ENCODE results near the gene BSG.
"Not testable (repeated sequence)": the region's sequence is repeated elsewhere in the genome, so short reads cannot be mapped to it uniquely, and the experiment has no call there.

Gene BSG

GRCh38 chr19:583198-583967 lies 11.0 kb downstream of the BSG start:
- H3K27ac ChIP-seq (ENCODE audit: low read depth, low read length): no peak overlapping the region
- no peak overlapping the region for H3K4me3 ChIP-seq (ENCODE audit: low read depth, low read length)
- no peaks in the 10 kb centered on the region for H3K27me3 ChIP-seq (ENCODE audit: insufficient read depth, low read length)
- no peaks in the 10 kb centered on the region for H3K36me3 ChIP-seq (ENCODE audit: insufficient read depth, low read length)
- H3K79me2 ChIP-seq (ENCODE audit: control insufficient read depth, insufficient read depth, low read length, unreplicated experiment): peaks cover 17% of the 10 kb centered on the region
- H2AFZ ChIP-seq (ENCODE audit: low read length, unreplicated experiment): no peak overlapping the region
- H3K4me1 ChIP-seq (ENCODE audit: control insufficient read depth, insufficient read depth, low read length, unreplicated experiment): peaks cover 16% of the 10 kb centered on the region

- Histone ChIP-seq H3K36me3 (ENCODE audit: insufficient read depth, low read length) (no peaks in the 10 kb centered on the region), H3K27ac (ENCODE audit: low read depth, low read length) (no peak overlapping the region), H3K27me3 (ENCODE audit: insufficient read depth, low read length) (no peaks in the 10 kb centered on the region), H3K4me3 (ENCODE audit: low read depth, low read length) (no peak overlapping the region), H3K79me2 (ENCODE audit: control insufficient read depth, insufficient read depth, low read length, unreplicated experiment) (peaks cover 14% of the 10 kb centered on the region), H2AFZ (ENCODE audit: low read length, unreplicated experiment) (no peak overlapping the region), H3K4me1 (ENCODE audit: control insufficient read depth, insufficient read depth, low read length, unreplicated experiment) (peaks cover 21% of the 10 kb centered on the region)
Measured at GRCh38 chr19:583968-584239, 11.5 kb downstream of the BSG start.

GRCh38 chr19:584240-585001 lies 12.0 kb downstream of the BSG start:
- H3K27ac ChIP-seq (ENCODE audit: low read depth, low read length): no peak overlapping the region
- H2AFZ ChIP-seq (ENCODE audit: low read length, unreplicated experiment): no peak overlapping the region
- peaks cover 21% of the 10 kb centered on the region for H3K4me1 ChIP-seq (ENCODE audit: control insufficient read depth, insufficient read depth, low read length, unreplicated experiment)
- H3K4me3 ChIP-seq (ENCODE audit: low read depth, low read length): no peak overlapping the region
- H3K79me2 ChIP-seq (ENCODE audit: control insufficient read depth, insufficient read depth, low read length, unreplicated experiment): peaks cover 8% of the 10 kb centered on the region
- H3K36me3 ChIP-seq (ENCODE audit: insufficient read depth, low read length): no peaks in the 10 kb centered on the region
- H3K27me3 ChIP-seq (ENCODE audit: insufficient read depth, low read length): no peaks in the 10 kb centered on the region

DNA sequence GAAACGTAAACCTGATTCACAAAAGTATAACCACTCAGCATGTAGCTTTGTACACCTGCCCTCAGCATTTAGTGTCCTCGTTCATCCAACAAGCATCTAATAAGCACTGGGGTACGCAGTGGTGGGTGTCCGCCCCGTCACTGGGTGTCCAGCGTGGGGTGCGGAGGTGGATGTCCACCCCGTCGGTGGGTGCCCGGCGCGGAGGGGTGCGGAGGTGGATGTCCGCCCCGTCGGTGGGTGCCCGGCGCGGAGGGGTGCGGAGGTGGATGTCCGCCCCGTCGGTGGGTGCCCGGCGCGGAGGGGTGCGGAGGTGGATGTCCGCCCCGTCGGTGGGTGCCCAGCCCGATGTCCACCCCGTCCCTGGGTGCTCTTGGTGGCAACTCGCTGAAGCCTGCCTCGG lies 12.8 kb downstream of the BSG start:
- not testable (repeated sequence) for H3K27me3 ChIP-seq (ENCODE audit: insufficient read depth, low read length); H3K79me2 ChIP-seq (ENCODE audit: control insufficient read depth, insufficient read depth, low read length, unreplicated experiment); H2AFZ ChIP-seq (ENCODE audit: low read length, unreplicated experiment); H3K36me3 ChIP-seq (ENCODE audit: insufficient read depth, low read length); H3K4me3 ChIP-seq (ENCODE audit: low read depth, low read length); H3K27ac ChIP-seq (ENCODE audit: low read depth, low read length)
- peaks cover 21% of the 10 kb centered on the region for H3K4me1 ChIP-seq (ENCODE audit: control insufficient read depth, insufficient read depth, low read length, unreplicated experiment)

DNA sequence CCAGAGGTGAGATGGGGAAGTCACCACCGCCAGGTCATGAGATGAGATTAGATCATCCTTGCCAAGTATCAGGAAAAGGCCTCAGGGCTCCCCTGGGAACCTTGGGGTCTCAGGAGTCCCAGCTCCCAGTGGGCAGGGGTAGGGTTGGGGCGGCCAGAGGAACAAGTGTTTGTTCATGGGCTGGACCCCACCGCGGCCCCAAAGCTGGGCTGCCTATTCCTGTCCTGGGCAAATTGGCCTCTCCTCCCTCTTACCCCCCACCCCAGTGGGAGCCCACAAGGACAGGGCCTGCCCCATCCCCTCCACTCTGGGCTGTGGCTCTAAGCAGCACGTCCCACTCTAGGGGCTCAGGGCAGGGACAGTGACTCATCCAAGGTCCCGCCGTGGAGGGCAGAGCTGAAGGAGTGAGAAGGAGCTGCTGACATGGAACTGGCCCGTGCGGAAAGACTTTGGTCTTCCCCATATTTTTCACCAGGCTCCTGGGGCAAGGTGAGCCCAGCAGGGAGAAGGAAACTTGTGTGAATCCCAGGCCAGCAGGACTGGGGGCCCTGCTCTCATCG lies 13.2 kb downstream of the BSG start:
- Histone ChIP-seq H3K4me3 (ENCODE audit: low read depth, low read length) (no peak overlapping the region), H3K27me3 (ENCODE audit: insufficient read depth, low read length) (peaks cover under 1% of the 10 kb centered on the region; the same call in 1 of the 2 replicates), H3K36me3 (ENCODE audit: insufficient read depth, low read length) (no peaks in the 10 kb centered on the region), H2AFZ (ENCODE audit: low read length, unreplicated experiment) (no peak overlapping the region), H3K27ac (ENCODE audit: low read depth, low read length) (no peak overlapping the region), H3K79me2 (ENCODE audit: control insufficient read depth, insufficient read depth, low read length, unreplicated experiment) (no peaks in the 10 kb centered on the region), H3K4me1 (ENCODE audit: control insufficient read depth, insufficient read depth, low read length, unreplicated experiment) (peaks cover 21% of the 10 kb centered on the region)

- Histone ChIP-seq H3K27ac (ENCODE audit: low read depth, low read length) (no peak overlapping the region), H3K79me2 (ENCODE audit: control insufficient read depth, insufficient read depth, low read length, unreplicated experiment) (no peaks in the 10 kb centered on the region), H3K4me1 (ENCODE audit: control insufficient read depth, insufficient read depth, low read length, unreplicated experiment) (peaks cover 15% of the 10 kb centered on the region), H2AFZ (ENCODE audit: low read length, unreplicated experiment) (no peak overlapping the region), H3K4me3 (ENCODE audit: low read depth, low read length) (no peak overlapping the region), H3K36me3 (ENCODE audit: insufficient read depth, low read length) (no peaks in the 10 kb centered on the region), H3K27me3 (ENCODE audit: insufficient read depth, low read length) (peaks cover 9% of the 10 kb centered on the region; the same call in 1 of the 2 replicates)
Measured at GRCh38 chr19:588093-588740, 15.8 kb downstream of the BSG start.

- Histone ChIP-seq H3K79me2 (ENCODE audit: control insufficient read depth, insufficient read depth, low read length, unreplicated experiment) (no peaks in the 10 kb centered on the region), H3K36me3 (ENCODE audit: insufficient read depth, low read length) (no peaks in the 10 kb centered on the region), H2AFZ (ENCODE audit: low read length, unreplicated experiment) (no peak overlapping the region), H3K27ac (ENCODE audit: low read depth, low read length) (no peak overlapping the region), H3K27me3 (ENCODE audit: insufficient read depth, low read length) (peaks cover 9% of the 10 kb centered on the region; the same call in 1 of the 2 replicates), H3K4me1 (ENCODE audit: control insufficient read depth, insufficient read depth, low read length, unreplicated experiment) (peaks cover 15% of the 10 kb centered on the region), H3K4me3 (ENCODE audit: low read depth, low read length) (no peak overlapping the region)
Measured at GRCh38 chr19:588741-589692, 16.6 kb downstream of the BSG start.

GRCh38 chr19:589693-590395 lies 17.4 kb downstream of the BSG start, which contains the start of gene HCN2:
Gene HCN2 (plus strand): TSS chr19:589881. CDS start chr19:589946, 65 bp downstream.
- peak within 1 kb of the TSS; percentile 33; the same call in 1 of the 2 replicates for H3K4me3 ChIP-seq (ENCODE audit: low read depth, low read length)
- H3K27me3 ChIP-seq (ENCODE audit: insufficient read depth, low read length): peaks cover 9% of the 10 kb centered on the region; the same call in 1 of the 2 replicates
- H3K79me2 ChIP-seq (ENCODE audit: control insufficient read depth, insufficient read depth, low read length, unreplicated experiment): no peaks in the 10 kb centered on the region
- peaks cover 15% of the 10 kb centered on the region for H3K4me1 ChIP-seq (ENCODE audit: control insufficient read depth, insufficient read depth, low read length, unreplicated experiment)
- no peak within 1 kb of the TSS for H2AFZ ChIP-seq (ENCODE audit: low read length, unreplicated experiment)
- H3K36me3 ChIP-seq (ENCODE audit: insufficient read depth, low read length): no peaks in the 10 kb centered on the region
- no peak within 1 kb of the TSS for H3K27ac ChIP-seq (ENCODE audit: low read depth, low read length)

DNA sequence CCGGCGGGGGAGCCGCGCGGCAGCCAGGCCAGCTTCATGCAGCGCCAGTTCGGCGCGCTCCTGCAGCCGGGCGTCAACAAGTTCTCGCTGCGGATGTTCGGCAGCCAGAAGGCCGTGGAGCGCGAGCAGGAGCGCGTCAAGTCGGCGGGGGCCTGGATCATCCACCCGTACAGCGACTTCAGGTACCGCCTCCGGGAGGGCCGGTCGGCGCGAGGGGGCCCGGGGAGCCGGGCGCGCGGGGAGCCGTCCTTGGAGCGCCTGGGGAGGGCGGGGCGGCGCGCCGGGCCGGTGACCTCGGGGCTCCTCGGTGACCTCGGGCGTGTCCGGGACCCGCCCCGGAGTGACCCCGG lies 18.0 kb downstream of the BSG start:
- peaks cover 9% of the 10 kb centered on the region; the same call in 1 of the 2 replicates for H3K27me3 ChIP-seq (ENCODE audit: insufficient read depth, low read length)
- no peaks in the 10 kb centered on the region for H3K79me2 ChIP-seq (ENCODE audit: control insufficient read depth, insufficient read depth, low read length, unreplicated experiment)
- H2AFZ ChIP-seq (ENCODE audit: low read length, unreplicated experiment): no peak overlapping the region
- H3K36me3 ChIP-seq (ENCODE audit: insufficient read depth, low read length): no peaks in the 10 kb centered on the region
- H3K27ac ChIP-seq (ENCODE audit: low read depth, low read length): no peak overlapping the region
- peaks cover 15% of the 10 kb centered on the region for H3K4me1 ChIP-seq (ENCODE audit: control insufficient read depth, insufficient read depth, low read length, unreplicated experiment)
- H3K4me3 ChIP-seq (ENCODE audit: low read depth, low read length): peak overlapping the region; percentile 33; the same call in 1 of the 2 replicates
